Fibroblast of gingiva (primary cell): ENCODE results near the gene CNTN4.

ENCODE experiments used
- DNase-seq: peaks from one replicate; pipeline ENCODE4 v3.0.0-alpha.2; 2011; ENCODE audit warnings: low read depth

CNTN4 gene

GRCh38 chr3:2589336-2589969 lies 490.8 kb downstream of the CNTN4 start:
- DNase-seq: no peak

GRCh38 chr3:2595486-2595885 lies 496.8 kb downstream of the CNTN4 start:
- no peak for DNase-seq

GRCh38 chr3:2597615-2598014 lies 498.9 kb downstream of the CNTN4 start:
- DNase-seq: no peak

GRCh38 chr3:2599471-2599870 lies 500.8 kb downstream of the CNTN4 start:
- DNase-seq: no peak

- no peak for DNase-seq
Observed at GRCh38 chr3:2603692-2604289, 505.1 kb downstream of the CNTN4 start.

GRCh38 chr3:2614578-2614977 lies 515.9 kb downstream of the CNTN4 start:
- DNase-seq: no peak

- DNase-seq: no peak
Observed at GRCh38 chr3:2615080-2615479, 516.4 kb downstream of the CNTN4 start.

GRCh38 chr3:2623436-2623835 lies 524.8 kb downstream of the CNTN4 start:
- no peak for DNase-seq

- no peak for DNase-seq
Observed at GRCh38 chr3:2628117-2628516, 529.5 kb downstream of the CNTN4 start.

GRCh38 chr3:2635511-2635910 lies 536.8 kb downstream of the CNTN4 start:
- no peak for DNase-seq

- DNase-seq: no peak
Observed at GRCh38 chr3:2643606-2644005, 544.9 kb downstream of the CNTN4 start.

- no peak for DNase-seq
Observed at GRCh38 chr3:2645001-2645400, 546.3 kb downstream of the CNTN4 start.

GRCh38 chr3:2650746-2651145 lies 552.1 kb downstream of the CNTN4 start:
- DNase-seq: no peak

- DNase-seq: no peak
Observed at GRCh38 chr3:2652386-2652785, 553.7 kb downstream of the CNTN4 start.

GRCh38 chr3:2653706-2654105 lies 555.0 kb downstream of the CNTN4 start:
- no peak for DNase-seq

GRCh38 chr3:2655229-2655701 lies 556.6 kb downstream of the CNTN4 start:
- no peak for DNase-seq

GRCh38 chr3:2656806-2657777 lies 558.4 kb downstream of the CNTN4 start:
- no peak for DNase-seq

GRCh38 chr3:2657971-2658370 lies 559.3 kb downstream of the CNTN4 start:
- DNase-seq: no peak

- no peak for DNase-seq
Observed at GRCh38 chr3:2659896-2660295, 561.2 kb downstream of the CNTN4 start.

GRCh38 chr3:2661078-2661477 lies 562.4 kb downstream of the CNTN4 start:
- DNase-seq: no peak

GRCh38 chr3:2677501-2677900 lies 578.8 kb downstream of the CNTN4 start:
- no peak for DNase-seq

- DNase-seq: no peak
Observed at GRCh38 chr3:2680236-2680635, 581.6 kb downstream of the CNTN4 start.

- no peak for DNase-seq
Observed at GRCh38 chr3:2684046-2684445, 585.4 kb downstream of the CNTN4 start.
